ENCODE measurements around the gene CHD9NB. TPM values are rescaled to one million over a fixed set of nuclear protein-coding genes. Genes with fewer than 3 reads are reported as not detected.

Gene CHD9NB
- total RNA-seq, 3 donors from 2014 or later (not counting 1 experiment from before 2014, with no cell fraction given), result 0.26 TPM; not detected in 2

DNA sequence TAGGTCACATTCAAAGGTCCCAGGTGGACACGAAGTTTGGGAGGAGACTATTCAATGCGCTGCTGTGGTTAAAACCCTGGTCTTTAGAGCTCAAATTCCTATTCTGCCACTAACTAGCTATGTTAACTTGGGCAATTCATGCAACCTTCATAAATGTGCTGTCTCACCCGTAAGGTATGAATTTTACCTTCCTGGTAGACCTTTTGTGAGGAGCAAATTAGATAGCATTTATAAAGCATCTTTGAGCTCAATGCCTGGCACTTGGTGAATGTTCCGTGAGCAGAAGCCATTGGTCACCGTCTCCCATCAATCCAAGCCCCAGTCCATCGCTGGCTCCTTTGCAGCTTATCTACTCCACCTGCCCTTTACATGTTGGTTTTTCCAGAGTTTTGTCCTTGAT is 16.6 kb downstream of the CHD9NB start:
- Histone ChIP-seq H3K27me3 (ENCODE audit: control insufficient read depth, insufficient read depth, low read length) (no peaks in the 10 kb centered on the region), H3K27ac (ENCODE audit: low read length) (no peak overlapping the region), H3K9me3 (ENCODE audit: control insufficient read depth, insufficient read depth, low read length) (no peaks in the 10 kb centered on the region), H3K4me3 (ENCODE audit: low read length) (no peak overlapping the region), H3K36me3 (ENCODE audit: control insufficient read depth, insufficient read depth, low read length) (no peaks in the 10 kb centered on the region), H3K4me1 (ENCODE audit: control insufficient read depth, insufficient read depth, low read length) (no peaks in the 10 kb centered on the region)
- WGBS (ENCODE audit: insufficient coverage), result 95% methylated on average over 6 of the region's 6 CpGs
- no peak overlapping the region for H3K27ac Mint-ChIP-seq
- no peaks in the 10 kb centered on the region for H3K4me1 Mint-ChIP-seq
- no peak overlapping the region for H3K4me3 Mint-ChIP-seq
- H3K9me3 Mint-ChIP-seq, result no peaks in the 10 kb centered on the region
- intact Hi-C loops (cut with micrococcal nuclease), result no loop called here
- H3K27me3 Mint-ChIP-seq (ENCODE audit: low read depth in 2 of 2), result peaks cover 27 to 34% of the 10 kb centered on the region in 2 donors
- ATAC-seq (no peak), DNase-seq (no peak)
- TF ChIP-seq, protein P1, sequence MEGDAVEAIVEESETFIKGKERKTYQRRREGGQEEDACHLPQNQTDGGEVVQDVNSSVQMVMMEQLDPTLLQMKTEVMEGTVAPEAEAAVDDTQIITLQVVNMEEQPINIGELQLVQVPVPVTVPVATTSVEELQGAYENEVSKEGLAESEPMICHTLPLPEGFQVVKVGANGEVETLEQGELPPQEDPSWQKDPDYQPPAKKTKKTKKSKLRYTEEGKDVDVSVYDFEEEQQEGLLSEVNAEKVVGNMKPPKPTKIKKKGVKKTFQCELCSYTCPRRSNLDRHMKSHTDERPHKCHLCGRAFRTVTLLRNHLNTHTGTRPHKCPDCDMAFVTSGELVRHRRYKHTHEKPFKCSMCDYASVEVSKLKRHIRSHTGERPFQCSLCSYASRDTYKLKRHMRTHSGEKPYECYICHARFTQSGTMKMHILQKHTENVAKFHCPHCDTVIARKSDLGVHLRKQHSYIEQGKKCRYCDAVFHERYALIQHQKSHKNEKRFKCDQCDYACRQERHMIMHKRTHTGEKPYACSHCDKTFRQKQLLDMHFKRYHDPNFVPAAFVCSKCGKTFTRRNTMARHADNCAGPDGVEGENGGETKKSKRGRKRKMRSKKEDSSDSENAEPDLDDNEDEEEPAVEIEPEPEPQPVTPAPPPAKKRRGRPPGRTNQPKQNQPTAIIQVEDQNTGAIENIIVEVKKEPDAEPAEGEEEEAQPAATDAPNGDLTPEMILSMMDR (IDR thresholded peaks at IDR 0.05), result no peak
- no peaks in the 10 kb centered on the region for H3K36me3 Mint-ChIP-seq

DNA sequence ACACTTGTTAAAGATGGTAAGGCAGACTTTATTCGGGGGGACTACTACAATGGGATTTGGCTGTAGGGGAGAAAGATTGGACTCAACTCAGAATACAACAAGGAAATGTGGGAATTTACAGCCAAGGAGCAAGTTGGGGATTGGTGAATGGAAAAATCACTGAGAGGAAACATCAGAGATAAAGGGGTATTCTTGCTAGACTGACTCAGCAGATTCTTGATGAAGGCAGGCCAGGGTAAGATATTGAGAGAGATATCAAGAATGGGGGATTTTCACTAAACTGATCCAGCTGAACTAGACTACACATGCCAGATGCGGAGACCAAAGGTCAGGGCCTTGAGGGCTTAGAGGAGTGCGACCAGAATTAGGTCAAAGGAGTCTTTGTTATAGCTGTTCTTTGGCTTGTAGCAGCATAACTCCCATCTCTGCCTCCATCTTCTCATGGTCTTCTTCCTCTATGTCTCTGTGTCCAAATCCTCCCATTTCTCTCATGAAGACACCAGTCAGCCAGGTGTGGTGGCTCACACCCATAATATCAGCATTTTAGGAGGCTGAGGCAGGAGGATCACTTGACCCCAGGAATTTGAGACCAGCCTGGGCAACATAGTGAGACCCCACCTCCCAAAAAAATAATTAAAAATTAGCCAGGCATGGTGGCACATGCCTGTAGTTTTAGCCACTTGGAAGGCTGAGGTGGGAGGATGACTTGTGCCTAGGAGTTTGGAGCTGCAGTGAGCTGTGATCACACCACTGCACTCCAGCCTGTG is 17.3 kb downstream of the CHD9NB start:
- H3K9me3 ChIP-seq (ENCODE audit: control insufficient read depth, insufficient read depth, low read length), result no peaks in the 10 kb centered on the region
- Mint-ChIP-seq H3K36me3 (no peaks in the 10 kb centered on the region), H3K27me3 (ENCODE audit: low read depth in 2 of 2) (peaks cover 23 to 37% of the 10 kb centered on the region in 2 donors), H3K4me3 (no peak overlapping the region), H3K9me3 (no peaks in the 10 kb centered on the region), H3K4me1 (no peaks in the 10 kb centered on the region), H3K27ac (no peak overlapping the region)
- intact Hi-C loops (cut with micrococcal nuclease), result no loop called here
- H3K27ac ChIP-seq (ENCODE audit: low read length), result no peak overlapping the region
- TF ChIP-seq, protein P1 (IDR thresholded peaks at IDR 0.05), result no peak
- H3K27me3 ChIP-seq (ENCODE audit: control insufficient read depth, insufficient read depth, low read length), result no peaks in the 10 kb centered on the region
- H3K4me3 ChIP-seq (ENCODE audit: low read length), result no peak overlapping the region
- no peaks in the 10 kb centered on the region for H3K4me1 ChIP-seq (ENCODE audit: control insufficient read depth, insufficient read depth, low read length)
- DNase-seq (no peak), ATAC-seq (no peak)
- 96% methylated on average over 3 of the region's 3 CpGs for WGBS (ENCODE audit: insufficient coverage)
- H3K36me3 ChIP-seq (ENCODE audit: control insufficient read depth, insufficient read depth, low read length), result no peaks in the 10 kb centered on the region

DNA sequence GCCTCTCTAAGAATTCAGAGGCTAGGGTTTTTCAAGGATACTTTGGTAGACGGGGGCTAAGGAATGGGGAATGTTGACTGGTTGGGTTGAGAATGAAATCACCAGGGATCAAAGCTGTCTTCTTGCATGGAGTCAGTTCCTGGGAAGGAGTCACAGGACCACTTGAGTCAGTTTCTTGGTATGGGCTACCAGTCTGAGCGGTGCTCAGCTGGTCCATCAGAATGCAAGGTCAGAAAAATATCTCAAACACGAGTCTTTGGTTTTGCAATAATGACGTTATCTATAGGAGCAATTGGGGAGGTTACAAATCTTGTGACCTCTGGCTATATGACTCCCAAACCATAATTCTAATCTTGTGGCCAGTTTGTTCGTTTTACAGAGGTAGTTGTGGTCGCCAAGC is 18.4 kb downstream of the CHD9NB start:
- Mint-ChIP-seq H3K27ac (no peak overlapping the region), H3K9me3 (no peaks in the 10 kb centered on the region), H3K27me3 (ENCODE audit: low read depth in 2 of 2) (peaks cover 23 to 37% of the 10 kb centered on the region in 2 donors), H3K36me3 (no peaks in the 10 kb centered on the region), H3K4me3 (no peak overlapping the region), H3K4me1 (no peaks in the 10 kb centered on the region)
- DNase-seq (no peak), ATAC-seq (no peak)
- Histone ChIP-seq H3K36me3 (ENCODE audit: control insufficient read depth, insufficient read depth, low read length) (no peaks in the 10 kb centered on the region), H3K4me3 (ENCODE audit: low read length) (no peak overlapping the region), H3K27ac (ENCODE audit: low read length) (no peak overlapping the region), H3K27me3 (ENCODE audit: control insufficient read depth, insufficient read depth, low read length) (no peaks in the 10 kb centered on the region), H3K4me1 (ENCODE audit: control insufficient read depth, insufficient read depth, low read length) (no peaks in the 10 kb centered on the region), H3K9me3 (ENCODE audit: control insufficient read depth, insufficient read depth, low read length) (no peaks in the 10 kb centered on the region)
- TF ChIP-seq, protein P1 (IDR thresholded peaks at IDR 0.05), result no peak
- intact Hi-C loops (cut with micrococcal nuclease), result no loop called here
- WGBS (ENCODE audit: insufficient coverage), result 87% methylated on average over 3 of the region's 6 CpGs

Measured in natural killer cell (primary cell).